Stimulated activated CD4-positive, alpha-beta T cell treated with anti-CD3 and anti-CD28 coated beads, TNF-alpha, amount 100 ng/mL, for 24 hours (primary cell): ENCODE results near the gene FOXP1.

ENCODE experiments used
- DNase-seq, 3 experiments: peaks; one replicate each; pipeline ENCODE4 v3.0.0-alpha.2; 2020; ENCODE audit warnings: low read depth in 3 of 3

Gene FOXP1

GRCh38 chr3:71398157-71398836, 185.2 kb downstream of the FOXP1 start:
- DNase-seq = no peak

- no peak for DNase-seq
These were observed 185.8 kb downstream of the FOXP1 start for GRCh38 chr3:71397726-71398125.

GRCh38 chr3:71397046-71397445, 186.5 kb downstream of the FOXP1 start:
- DNase-seq = no peak

- no peak for DNase-seq
These were observed 187.4 kb downstream of the FOXP1 start for GRCh38 chr3:71395927-71396695.

GRCh38 chr3:71395470-71395869, 188.1 kb downstream of the FOXP1 start:
- no peak for DNase-seq

GRCh38 chr3:71393745-71394144, 189.8 kb downstream of the FOXP1 start:
- no peak for DNase-seq

- no peak for DNase-seq
These were observed 190.4 kb downstream of the FOXP1 start for GRCh38 chr3:71393093-71393492.

GRCh38 chr3:71392251-71392650, 191.3 kb downstream of the FOXP1 start:
- no peak for DNase-seq

- no peak for DNase-seq
These were observed 192.2 kb downstream of the FOXP1 start for GRCh38 chr3:71391361-71391760.

- DNase-seq = peak in 1 of 3 experiments; percentile 24
These were observed 193.5 kb downstream of the FOXP1 start for GRCh38 chr3:71389911-71390573.

- DNase-seq = no peak
These were observed 194.3 kb downstream of the FOXP1 start for GRCh38 chr3:71389191-71389590.

GRCh38 chr3:71388535-71389120, 194.9 kb downstream of the FOXP1 start:
- DNase-seq = no peak

- DNase-seq = no peak
These were observed 195.9 kb downstream of the FOXP1 start for GRCh38 chr3:71387586-71387985.

GRCh38 chr3:71384837-71385716, 198.5 kb downstream of the FOXP1 start:
- DNase-seq = no peak

GRCh38 chr3:71384388-71384787, 199.1 kb downstream of the FOXP1 start:
- no peak for DNase-seq

GRCh38 chr3:71380096-71380495, 203.4 kb downstream of the FOXP1 start:
- DNase-seq = no peak

GRCh38 chr3:71378509-71378908, 205.0 kb downstream of the FOXP1 start:
- DNase-seq = no peak

- no peak for DNase-seq
These were observed 206.6 kb downstream of the FOXP1 start for GRCh38 chr3:71376911-71377310.

GRCh38 chr3:71376503-71376902, 207.0 kb downstream of the FOXP1 start:
- DNase-seq = no peak

GRCh38 chr3:71374582-71374981, 208.9 kb downstream of the FOXP1 start:
- DNase-seq = no peak

GRCh38 chr3:71372911-71373637, 210.5 kb downstream of the FOXP1 start:
- DNase-seq = no peak
